HCT116 (cell line): ENCODE measurements around the gene EHD1.

Experiments used
- CTCF ChIP-seq, 3 experiments: fragments of 200-600 bp in 1 of 3; sonication (generic) in 1 of 3; IDR thresholded peaks in 2 of 3; conservative IDR thresholded peaks in 1 of 3; 2 replicates each; pipeline ENCODE4 v1.5.1; 2012 to 2017; ENCODE audit warnings: low read depth in 2 of 3, low read length in 2 of 3, antibody characterized with exemption in 1 of 3, borderline replicate concordance in 1 of 3, control low read depth in 1 of 3, mild to moderate bottlenecking in 1 of 3, mixed read lengths in 1 of 3, mixed run types in 1 of 3, moderate library complexity in 1 of 3; ENCODE audit not compliant: insufficient read depth in 1 of 3
- EGR1 ChIP-seq: IDR thresholded peaks from 2 replicates; pipeline ENCODE4 v1.6.1; 2012; ENCODE audit warnings: low read depth
- ELF1 ChIP-seq: IDR thresholded peaks from 2 replicates; pipeline ENCODE4 v1.6.1; 2012; ENCODE audit warnings: low read depth, borderline replicate concordance
- EZH2 ChIP-seq: fragments of 200-600 bp; sonication (generic); IDR thresholded peaks from 2 replicates; pipeline ENCODE4 v1.6.1; 2017; ENCODE audit warnings: antibody characterized with exemption, mixed run types
- POLR2AphosphoS5 ChIP-seq: IDR thresholded peaks from 2 replicates; pipeline ENCODE4 v1.6.1; 2011; ENCODE audit warnings: mild to moderate bottlenecking, low read depth, low read length, moderate library complexity
- YY1 ChIP-seq: IDR thresholded peaks from 2 replicates; pipeline ENCODE4 v1.6.1; 2011; ENCODE audit warnings: low read length, low read depth, moderate library complexity, mild to moderate bottlenecking; ENCODE audit not compliant: insufficient replicate concordance; ENCODE audit errors: extremely low read depth

- TF ChIP-seq CTCF (IDR thresholded peaks at IDR 0.05 in 2 of 3, conservative IDR thresholded peaks at IDR 0.05 in 1 of 3; ENCODE audit: borderline replicate concordance in 1 of 3, insufficient read depth in 1 of 3, low read depth in 2 of 3, low read length in 2 of 3), result no peak
- no peak for TF ChIP-seq EGR1
- no peak for TF ChIP-seq YY1
- TF ChIP-seq ELF1, result no peak
- no peak for TF ChIP-seq POLR2AphosphoS5
- TF ChIP-seq EZH2, result no peak
These were observed 21.9 kb upstream of the EHD1 start for GRCh38 chr11:64900263-64900678.
